ENCODE results near the gene TRIO.

DNA sequence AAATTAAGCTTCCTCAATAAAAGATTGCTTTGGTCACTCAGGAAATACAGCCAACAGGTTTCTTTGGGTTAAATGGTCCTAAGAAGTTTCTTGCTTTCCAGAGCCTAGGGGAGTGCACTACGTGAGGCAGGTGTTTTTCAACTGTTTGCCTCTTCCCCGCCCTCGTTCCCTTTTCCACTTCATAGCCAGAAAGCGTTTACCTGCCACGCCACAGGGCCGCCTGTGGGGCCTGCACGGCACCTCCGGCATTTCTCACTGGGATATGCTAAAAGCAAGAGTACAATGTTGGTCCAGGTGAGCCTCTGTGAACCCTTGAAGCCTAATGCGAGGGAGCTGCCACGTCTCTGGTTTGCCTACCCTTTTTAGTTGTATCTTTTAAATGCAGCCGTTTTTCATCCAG, 270.9 kb downstream of the TRIO start:
- TF ChIP-seq POLR2AphosphoS5 (IDR thresholded peaks at IDR 0.05; ENCODE audit: low read depth, low read length) (no peak), FOXP2 (optimal IDR thresholded peaks at IDR 0.05; ENCODE audit: borderline replicate concordance, extremely low read depth, extremely low read length, insufficient read depth) (no peak)

Measured in PFSK-1 (cell line).